SK-N-SH (cell line): Measurements from ENCODE around the gene CFAP91. TPM values are rescaled to one million over a fixed set of nuclear protein-coding genes. Genes with fewer than 3 reads are reported as not detected.

Experiments
- CTCF ChIA-PET: fragments of 300-600, 350-600 bp; formaldehyde crosslinking; extraction: SDS; loops from one replicate; lab custom pipeline; 2021; lab: Yijun Ruan, JAX
- POLR2A ChIA-PET: fragments of 350-600 bp; sonication (Branson Sonifier 250); formaldehyde crosslinking; extraction: SDS; loops from one replicate; lab custom pipeline; 2020; ENCODE audit warnings: antibody characterized with exemption, inconsistent platforms; lab: Yijun Ruan, JAX
- DNase-seq: peaks from one replicate; pipeline ENCODE4 v3.0.0; 2012
- H2AFZ ChIP-seq: fragments of 200-600 bp; sonication (generic); 2 replicates; pipeline ENCODE4 v1.8.1; 2016; ENCODE audit warnings: antibody characterized with exemption, mild to moderate bottlenecking, low read depth
- H3F3A ChIP-seq: fragments of 200-600 bp; sonication (generic); replicated peaks from 2 replicates; pipeline ENCODE3; 2016; ENCODE audit warnings: antibody characterized with exemption, mild to moderate bottlenecking; ENCODE audit not compliant: insufficient read depth
- H3K27ac ChIP-seq, 2 experiments: fragments of 200-500 bp in 1 of 2; fragments of 200-600 bp in 1 of 2; sonication (Bioruptor generic) in 1 of 2; sonication (generic), shearing (Covaris generic) in 1 of 2; 2 replicates each; pipeline versions ENCODE4 v1.5.1 to v1.6.1; 2014 to 2016; ENCODE audit warnings: low read depth in 2 of 2, inconsistent platforms in 1 of 2, low read length in 1 of 2, mild to moderate bottlenecking in 1 of 2, mixed read lengths in 1 of 2
- H3K27me3 ChIP-seq: fragments of 200-600 bp; sonication (generic), shearing (Covaris generic); 2 replicates; pipeline ENCODE4 v1.6.1; 2016; ENCODE audit warnings: mixed run types; ENCODE audit not compliant: insufficient read depth
- H3K36me3 ChIP-seq, 2 experiments: fragments of 200-500 bp in 1 of 2; fragments of 200-600 bp in 1 of 2; sonication (Bioruptor generic) in 1 of 2; sonication (generic) in 1 of 2; replicated peaks in 1 of 2; 2 replicates each; pipeline versions ENCODE3 to v1.5.1; 2014 to 2016; ENCODE audit warnings: low read length in 1 of 2, mild to moderate bottlenecking in 1 of 2; ENCODE audit not compliant: insufficient read depth in 2 of 2, control insufficient read depth in 1 of 2
- H3K4me1 ChIP-seq, 2 experiments: fragments of 200-500 bp in 1 of 2; fragments of 200-600 bp in 1 of 2; sonication (Bioruptor generic) in 1 of 2; sonication (generic), shearing (Covaris generic) in 1 of 2; 2 replicates each; pipeline versions ENCODE4 v1.5.1 to v1.6.1; 2014 to 2016; ENCODE audit warnings: low read depth in 1 of 2, low read length in 1 of 2, mixed run types in 1 of 2; ENCODE audit not compliant: insufficient read depth in 2 of 2, control insufficient read depth in 1 of 2
- H3K4me2 ChIP-seq: fragments of 200-600 bp; sonication (generic), shearing (Covaris generic); 2 replicates; pipeline ENCODE4 v1.6.1; 2017; ENCODE audit warnings: mixed run types
- H3K4me3 ChIP-seq, 2 experiments: fragments of 200-500 bp in 1 of 2; fragments of 200-600 bp in 1 of 2; sonication (Bioruptor generic) in 1 of 2; sonication (generic), shearing (Covaris generic) in 1 of 2; 2 replicates each; pipeline versions ENCODE4 v1.5.1 to v1.8.1; 2014 to 2016; ENCODE audit warnings: low read depth in 2 of 2, inconsistent platforms in 1 of 2, low read length in 1 of 2, mild to moderate bottlenecking in 1 of 2, mixed read lengths in 1 of 2, moderate library complexity in 1 of 2
- H3K79me2 ChIP-seq: fragments of 200-600 bp; sonication (generic); 2 replicates; pipeline ENCODE4 v1.8.1; 2017; ENCODE audit warnings: mild to moderate bottlenecking; ENCODE audit not compliant: insufficient read depth
- H3K9ac ChIP-seq: fragments of 200-600 bp; sonication (generic); 2 replicates; pipeline ENCODE4 v1.6.1; 2017; ENCODE audit warnings: mixed run types
- H3K9me2 ChIP-seq: fragments of 200-600 bp; sonication (generic); 2 replicates; pipeline ENCODE4 v1.6.1; 2017; ENCODE audit warnings: mixed run types
- H3K9me3 ChIP-seq: fragments of 200-600 bp; sonication (generic); 2 replicates; pipeline ENCODE4 v1.6.1; 2017; ENCODE audit warnings: mixed run types, mild to moderate bottlenecking, moderate library complexity
- H4K20me1 ChIP-seq: fragments of 200-600 bp; sonication (generic); 2 replicates; pipeline ENCODE4 v1.6.1; 2017; ENCODE audit warnings: mild to moderate bottlenecking, mixed run types; ENCODE audit not compliant: insufficient read depth
- ELF1 ChIP-seq: IDR thresholded peaks from 2 replicates; pipeline ENCODE4 v1.4.0; 2012
- EP300 ChIP-seq, 2 experiments: IDR thresholded peaks; 2 replicates each; pipeline versions ENCODE4 v1.4.0 to v1.6.1; 2012; ENCODE audit warnings: borderline replicate concordance in 1 of 2, low read depth in 1 of 2, low read length in 1 of 2
- FOSL2 ChIP-seq: IDR thresholded peaks from 2 replicates; pipeline ENCODE4 v1.4.0; 2012; ENCODE audit warnings: low read depth, mild to moderate bottlenecking, moderate library complexity, borderline replicate concordance
- GABPA ChIP-seq: IDR thresholded peaks from 2 replicates; pipeline ENCODE4 v1.4.0; 2012; ENCODE audit warnings: low read depth, mild to moderate bottlenecking
- GATA2 ChIP-seq: sonication (generic); formaldehyde crosslinking; IDR thresholded peaks from 2 replicates; pipeline ENCODE4 v1.5.0; 2020; ENCODE audit warnings: mild to moderate bottlenecking, missing genetic modification reagents
- MAX ChIP-seq: IDR thresholded peaks from 2 replicates; pipeline ENCODE4 v1.4.0; 2012; ENCODE audit warnings: low read depth
- MEF2A ChIP-seq: IDR thresholded peaks from 2 replicates; pipeline ENCODE4 v1.4.0; 2012; ENCODE audit warnings: low read depth, borderline replicate concordance
- MXI1 ChIP-seq: IDR thresholded peaks from 2 replicates; pipeline ENCODE4 v1.6.1; 2012; ENCODE audit warnings: mild to moderate bottlenecking, low read depth, low read length, improper control_type of control experiment
- NRF1 ChIP-seq: IDR thresholded peaks from 2 replicates; pipeline ENCODE4 v1.6.1; 2012; ENCODE audit warnings: low read depth, mild to moderate bottlenecking, low read length
- PBX3 ChIP-seq: IDR thresholded peaks from 2 replicates; pipeline ENCODE4; 2012
- RAD21 ChIP-seq: IDR thresholded peaks from 2 replicates; pipeline ENCODE4 v1.6.1; 2012; ENCODE audit warnings: mild to moderate bottlenecking, low read length
- RCOR1 ChIP-seq: fragments of 150-350 bp; IDR thresholded peaks from 2 replicates; pipeline ENCODE4 v1.6.1; 2017; ENCODE audit warnings: antibody characterized with exemption, low read length
- RFX5 ChIP-seq: IDR thresholded peaks from 2 replicates; pipeline ENCODE4 v1.6.1; 2012; ENCODE audit warnings: mild to moderate bottlenecking, improper control_type of control experiment, low read length
- SIN3A ChIP-seq: IDR thresholded peaks from 2 replicates; pipeline ENCODE4 v1.6.1; 2012; ENCODE audit warnings: low read depth, mild to moderate bottlenecking, low read length, moderate library complexity, borderline replicate concordance
- TAF1 ChIP-seq: IDR thresholded peaks from 2 replicates; pipeline ENCODE4 v1.6.1; 2012; ENCODE audit warnings: low read depth, mild to moderate bottlenecking, low read length, moderate library complexity, borderline replicate concordance
- TCF12 ChIP-seq: IDR thresholded peaks from 2 replicates; pipeline ENCODE4 v1.4.0; 2012
- TEAD4 ChIP-seq: IDR thresholded peaks from 2 replicates; pipeline ENCODE4 v1.4.0; 2012; ENCODE audit warnings: mild to moderate bottlenecking, borderline replicate concordance; ENCODE audit not compliant: insufficient read depth
- USF1 ChIP-seq: IDR thresholded peaks from 2 replicates; pipeline ENCODE4 v1.4.0; 2012; ENCODE audit warnings: low read depth, borderline replicate concordance
- USF2 ChIP-seq: fragments of 150-350 bp; IDR thresholded peaks from 2 replicates; pipeline ENCODE4 v1.6.1; 2017; ENCODE audit warnings: antibody characterized with exemption, low read length, low read depth, borderline replicate concordance
- YY1 ChIP-seq: IDR thresholded peaks from 2 replicates; pipeline ENCODE4 v1.4.0; 2012; ENCODE audit warnings: low read depth, mild to moderate bottlenecking
- WGBS: methylation state at CpG from one replicate; pipeline ENCODE4 v1.1.6; 2017; ENCODE audit warnings: low lambda C conversion rate; 5-methylcytosine and 5-hydroxymethylcytosine counted together
- polyA plus RNA-seq, 3 experiments: library from polyadenylated mRNA; depleted of rRNA; stranded (reverse); fragments of >200 nt; gene quantifications; 2 replicates each; pipeline ENCODE4 v1.2.3, GENCODE V29; 2012

CFAP91 gene
- polyA plus RNA-seq, 1 of the 3 experiments (the other 2 are of a cell fraction): 3.7 TPM

GRCh38 chr3:119659606-119660291 lies 43.1 kb upstream of the CFAP91 start:
- Histone ChIP-seq H4K20me1 (no peaks in the 10 kb centered on the region), H3K4me2 (0 out of 2 replicates have a peak overlapping the region, but pooled peaks have one; percentile 46), H3K9me2 (no peaks in the 10 kb centered on the region), H3K79me2 (no peaks in the 10 kb centered on the region), H3K9ac (no peak overlapping the region), H3K36me3 (peaks cover 0 to 8% of the 10 kb centered on the region in 2 experiments), H3K27me3 (no peaks in the 10 kb centered on the region), H3K9me3 (no peaks in the 10 kb centered on the region), H3K4me3 (peak overlapping the region; percentile 9 to 36; a peak in 3 of 4 replicates), H2AFZ (no peak overlapping the region), H3K4me1 (peaks cover 31 to 63% of the 10 kb centered on the region in 2 experiments), H3K27ac (peak overlapping the region; percentile 93 to 98; a peak in 3 of 4 replicates), H3F3A (peaks cover 25% of the 10 kb centered on the region)
- DNase-seq: no peak
- 83% methylated on average over 9 of the region's 9 CpGs for WGBS
- TF ChIP-seq GABPA: no peak
- TF ChIP-seq YY1: no peak
- TF ChIP-seq RFX5: no peak
- TF ChIP-seq USF2: no peak
- ChIA-PET POLR2A (interaction anchor here (1.4 to 2.6 kb wide), 6 partner anchors 16 to 326 kb away, joined by 4 to 11 read pairs (median 9); partner anchors contain the start of gene TIMMDC1), CTCF (interaction anchor here (0.7 kb wide), 1 partner anchor 214 kb away, joined by 3 read pairs; no protein-coding TSS in a partner anchor)

- Histone ChIP-seq H2AFZ (peak within 1 kb of the TSS; percentile 44; the same call in 1 of the 2 replicates), H3K27ac (peak within 1 kb of the TSS; percentile 93 to 98), H3F3A (peaks cover 30% of the 10 kb centered on the region), H3K4me1 (peaks cover 40 to 63% of the 10 kb centered on the region in 2 experiments), H3K36me3 (peaks cover 0 to 8% of the 10 kb centered on the region in 2 experiments), H3K9ac (peak within 1 kb of the TSS; percentile 27; the same call in 1 of the 2 replicates), H3K9me2 (no peaks in the 10 kb centered on the region), H3K4me3 (peak within 1 kb of the TSS; percentile 9 to 36; a peak in 3 of 4 replicates), H3K79me2 (no peaks in the 10 kb centered on the region), H3K27me3 (no peaks in the 10 kb centered on the region), H3K9me3 (no peaks in the 10 kb centered on the region), H3K4me2 (peak within 1 kb of the TSS; percentile 47), H4K20me1 (no peaks in the 10 kb centered on the region)
- ChIA-PET POLR2A (interaction anchor here (0.6 to 2.6 kb wide), 9 partner anchors 15 to 367 kb away, joined by 3 to 11 read pairs (median 6); partner anchors contain the start of genes ARHGAP31, TIMMDC1 and TMEM39A), CTCF (interaction anchor here (0.8 to 2.6 kb wide), 5 partner anchors 13 to 60 kb away, joined by 3 to 21 read pairs (median 3); no protein-coding TSS in a partner anchor)
- WGBS: 36% methylated on average over 9 of the region's 9 CpGs
- peak; percentile 75 for DNase-seq
- TF ChIP-seq ELF1: no peak
- TF ChIP-seq MEF2A: no peak
- TF ChIP-seq USF1: no peak
- no peak for TF ChIP-seq FOSL2
- TF ChIP-seq RAD21: peak; percentile 30
- TF ChIP-seq YY1: 0 out of 2 replicates have a peak, but pooled peaks have one; percentile 17
- TF ChIP-seq GATA2 (CRISPR knock-in tag): peak; percentile 95
- TF ChIP-seq SIN3A: no peak
- peak; percentile 92 to 98 for TF ChIP-seq EP300 (IDR thresholded peaks at IDR 0.05; ENCODE audit: borderline replicate concordance in 1 of 2, low read depth in 1 of 2, low read length in 1 of 2)
- TF ChIP-seq TCF12: peak; percentile 97
- TF ChIP-seq NRF1: no peak
- TF ChIP-seq MXI1: peak; percentile 43; the same call in 1 of the 2 replicates
- peak; percentile 85 for TF ChIP-seq TEAD4
- TF ChIP-seq MAX: 0 out of 2 replicates have a peak, but pooled peaks have one; percentile 51
- TF ChIP-seq TAF1: peak; percentile 41; the same call in 1 of the 2 replicates
- peak; percentile 97 for TF ChIP-seq RCOR1
- TF ChIP-seq GABPA: no peak
- no peak for TF ChIP-seq RFX5
- TF ChIP-seq PBX3: peak; percentile 88
Observed at GRCh38 chr3:119660474-119661440, 42.1 kb upstream of the CFAP91 start, which contains the start of gene POPDC2. POPDC2 (minus strand) TSS chr3:119660589; CDS start chr3:119660423, 166 bp downstream.
